ENCODE measurements around the gene SEPTIN1.

The SEPTIN1 gene

DNA sequence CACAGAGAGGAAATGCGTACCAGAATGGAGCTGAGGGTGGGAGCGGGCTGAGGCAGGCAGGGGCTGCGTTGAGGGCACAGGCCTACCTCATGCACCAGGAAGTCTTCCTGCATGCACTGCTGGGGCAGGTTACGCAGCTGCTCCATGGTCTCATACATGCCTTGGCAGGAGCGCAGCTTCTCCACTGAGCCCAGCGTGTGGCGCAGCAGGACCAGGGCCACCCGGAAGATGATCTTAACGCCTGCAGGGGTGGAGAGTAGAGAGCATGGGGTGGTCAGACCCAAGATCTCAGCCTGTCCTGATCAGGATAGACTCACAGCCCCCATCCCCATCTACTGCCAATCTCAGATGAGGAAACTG, 23.8 kb downstream of the SEPTIN1 start:
- Mint-ChIP-seq H3K27ac (no peak overlapping the region), H3K9me3 (no peaks in the 10 kb centered on the region), H3K27me3 (no peaks in the 10 kb centered on the region), H3K4me1 (ENCODE audit: low read depth) (peaks cover 24% of the 10 kb centered on the region), H3K4me3 (no peak overlapping the region), H3K36me3 (ENCODE audit: low read depth) (peaks cover 34% of the 10 kb centered on the region)

DNA sequence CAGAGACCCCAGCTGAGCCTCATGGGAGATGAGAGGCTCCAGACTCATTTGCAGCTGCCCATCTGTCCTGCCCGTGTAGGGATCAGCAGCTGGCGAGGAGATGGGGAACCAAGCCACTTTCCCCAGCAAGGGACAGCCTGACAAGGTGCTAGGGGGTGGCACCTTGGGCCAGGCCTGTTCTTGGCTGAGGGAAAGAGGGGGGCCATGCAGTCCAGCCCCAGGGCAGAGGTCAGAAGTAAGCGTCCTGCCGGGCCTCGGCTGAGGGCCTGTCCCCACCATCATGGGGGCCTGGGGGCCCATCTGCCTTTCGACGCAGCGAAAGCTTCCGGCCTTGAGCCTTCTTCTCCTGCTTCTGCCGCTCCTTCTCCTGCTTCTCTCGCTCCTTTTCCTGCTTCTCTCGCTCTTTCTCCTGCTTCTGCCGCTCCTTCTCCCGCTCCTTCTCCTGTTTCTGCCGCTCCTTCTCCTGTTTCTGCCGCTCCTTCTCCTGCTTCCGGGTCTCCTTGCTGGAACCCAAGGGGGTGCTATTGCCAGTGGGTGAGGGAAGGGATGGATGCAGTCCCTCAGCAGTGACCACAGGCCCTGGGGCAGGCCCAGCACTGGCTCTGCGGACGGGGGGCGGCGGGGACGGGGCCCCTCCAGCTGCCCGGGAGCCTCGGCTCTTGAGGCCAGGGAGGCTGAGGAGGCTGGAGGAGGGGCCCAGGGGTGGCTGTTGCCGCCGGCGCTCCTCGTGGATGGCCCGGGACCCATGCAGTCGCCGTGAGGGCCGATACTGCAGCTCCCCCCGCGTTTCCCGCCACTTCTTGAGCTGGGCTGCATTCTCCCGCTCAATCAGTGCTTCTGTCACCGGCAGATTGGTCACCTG, 24.4 kb downstream of the SEPTIN1 start:
- no peaks in the 10 kb centered on the region for H3K27me3 Mint-ChIP-seq
- no peak overlapping the region for H3K27ac Mint-ChIP-seq
- peaks cover 33% of the 10 kb centered on the region for H3K36me3 Mint-ChIP-seq (ENCODE audit: low read depth)
- H3K4me3 Mint-ChIP-seq, result no peak overlapping the region
- H3K9me3 Mint-ChIP-seq, result no peaks in the 10 kb centered on the region
- H3K4me1 Mint-ChIP-seq (ENCODE audit: low read depth), result peaks cover 29% of the 10 kb centered on the region

DNA sequence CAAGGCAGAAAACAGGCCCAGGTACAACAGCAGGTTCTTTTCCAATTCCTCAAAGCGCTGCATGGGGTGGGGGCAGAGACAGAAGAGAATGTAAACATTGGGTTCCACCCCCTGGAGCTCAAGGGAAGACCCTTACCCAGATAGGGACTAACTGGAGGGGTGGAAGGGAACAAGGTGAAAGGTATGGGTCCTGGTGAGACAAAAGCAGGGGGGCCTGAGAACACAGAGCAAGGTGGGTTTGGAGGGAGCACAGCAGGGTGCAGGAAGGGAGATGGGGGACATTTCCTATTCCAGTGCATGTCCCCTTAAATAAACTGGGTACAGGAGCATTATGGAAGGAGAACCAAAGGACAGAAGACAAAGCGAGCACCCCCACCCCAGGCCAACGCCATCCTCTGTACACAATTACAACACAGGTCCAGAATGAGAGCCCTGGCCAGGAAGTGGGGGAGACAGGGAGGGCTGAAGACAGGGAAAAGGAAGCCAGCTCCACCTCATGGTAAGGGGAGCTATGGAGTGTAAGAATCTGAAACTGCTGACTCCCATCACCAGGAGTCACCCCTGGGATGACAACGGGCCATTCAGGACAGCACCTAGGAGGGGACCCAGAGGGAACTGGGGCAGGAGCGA, 25.2 kb downstream of the SEPTIN1 start:
- Mint-ChIP-seq H3K4me1 (ENCODE audit: low read depth) (peaks cover 32% of the 10 kb centered on the region), H3K9me3 (no peaks in the 10 kb centered on the region), H3K4me3 (no peak overlapping the region), H3K36me3 (ENCODE audit: low read depth) (peaks cover 35% of the 10 kb centered on the region), H3K27me3 (no peaks in the 10 kb centered on the region), H3K27ac (peak overlapping the region; percentile 2)

DNA sequence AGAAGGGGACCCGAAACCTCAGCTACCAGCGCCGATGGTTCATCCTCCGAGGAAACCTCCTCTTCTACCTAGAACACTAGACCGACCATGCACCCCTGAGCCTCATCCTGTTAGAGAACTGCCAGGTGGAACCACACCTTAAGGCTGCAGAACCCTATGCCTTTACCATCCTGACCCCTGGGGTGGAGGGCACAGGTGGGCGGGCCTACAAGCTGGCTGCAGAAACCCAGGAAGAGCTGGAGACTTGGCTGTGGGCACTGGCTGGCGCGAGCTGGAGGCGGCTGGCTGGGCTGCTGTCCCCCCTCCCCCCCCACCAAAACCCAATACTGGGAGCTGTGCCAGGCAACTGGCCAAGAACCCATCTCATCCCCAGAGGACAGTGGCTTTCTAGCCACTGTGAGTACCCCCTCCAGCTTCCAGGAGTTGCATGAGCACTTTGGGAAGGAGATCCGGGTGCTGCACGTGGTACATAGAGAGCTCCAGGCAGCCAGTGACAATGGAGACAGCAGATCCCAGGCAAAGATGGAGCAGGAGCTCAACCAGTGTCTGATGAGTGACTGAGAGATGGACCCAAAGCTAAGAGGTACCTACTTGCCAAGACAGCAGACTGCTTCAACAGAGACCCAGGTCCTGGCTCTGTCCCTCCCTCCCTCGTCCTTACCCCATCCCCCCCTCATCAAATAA, 25.8 kb downstream of the SEPTIN1 start:
- peaks cover 38% of the 10 kb centered on the region for H3K36me3 Mint-ChIP-seq (ENCODE audit: low read depth)
- peak overlapping the region; percentile 95 for H3K4me3 Mint-ChIP-seq
- no peaks in the 10 kb centered on the region for H3K27me3 Mint-ChIP-seq
- no peaks in the 10 kb centered on the region for H3K9me3 Mint-ChIP-seq
- peaks cover 39% of the 10 kb centered on the region for H3K4me1 Mint-ChIP-seq (ENCODE audit: low read depth)
- peak overlapping the region; percentile 94 for H3K27ac Mint-ChIP-seq

DNA sequence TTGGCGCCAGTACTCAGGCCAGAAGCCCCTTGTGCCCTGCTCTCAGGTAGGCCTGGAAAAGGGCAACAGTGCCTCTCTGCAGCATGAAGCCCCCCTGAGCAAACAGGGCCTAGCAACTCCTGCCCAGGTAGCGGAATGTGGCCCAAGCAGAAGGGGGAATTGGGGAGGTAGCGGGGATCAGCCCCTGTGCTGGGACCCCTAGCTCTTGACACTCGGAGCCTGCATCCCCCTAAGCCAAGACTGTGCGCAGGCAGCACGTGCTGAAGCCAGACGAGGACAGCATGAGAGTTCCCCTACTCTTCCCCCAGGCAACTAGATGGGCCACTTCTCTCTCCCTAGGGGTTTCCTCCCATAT, 26.4 kb downstream of the SEPTIN1 start:
- peaks cover 45% of the 10 kb centered on the region for H3K4me1 Mint-ChIP-seq (ENCODE audit: low read depth)
- no peaks in the 10 kb centered on the region for H3K9me3 Mint-ChIP-seq
- H3K27ac Mint-ChIP-seq, result peak overlapping the region; percentile 94
- peak overlapping the region; percentile 95 for H3K4me3 Mint-ChIP-seq
- no peaks in the 10 kb centered on the region for H3K27me3 Mint-ChIP-seq
- peaks cover 39% of the 10 kb centered on the region for H3K36me3 Mint-ChIP-seq (ENCODE audit: low read depth)

DNA sequence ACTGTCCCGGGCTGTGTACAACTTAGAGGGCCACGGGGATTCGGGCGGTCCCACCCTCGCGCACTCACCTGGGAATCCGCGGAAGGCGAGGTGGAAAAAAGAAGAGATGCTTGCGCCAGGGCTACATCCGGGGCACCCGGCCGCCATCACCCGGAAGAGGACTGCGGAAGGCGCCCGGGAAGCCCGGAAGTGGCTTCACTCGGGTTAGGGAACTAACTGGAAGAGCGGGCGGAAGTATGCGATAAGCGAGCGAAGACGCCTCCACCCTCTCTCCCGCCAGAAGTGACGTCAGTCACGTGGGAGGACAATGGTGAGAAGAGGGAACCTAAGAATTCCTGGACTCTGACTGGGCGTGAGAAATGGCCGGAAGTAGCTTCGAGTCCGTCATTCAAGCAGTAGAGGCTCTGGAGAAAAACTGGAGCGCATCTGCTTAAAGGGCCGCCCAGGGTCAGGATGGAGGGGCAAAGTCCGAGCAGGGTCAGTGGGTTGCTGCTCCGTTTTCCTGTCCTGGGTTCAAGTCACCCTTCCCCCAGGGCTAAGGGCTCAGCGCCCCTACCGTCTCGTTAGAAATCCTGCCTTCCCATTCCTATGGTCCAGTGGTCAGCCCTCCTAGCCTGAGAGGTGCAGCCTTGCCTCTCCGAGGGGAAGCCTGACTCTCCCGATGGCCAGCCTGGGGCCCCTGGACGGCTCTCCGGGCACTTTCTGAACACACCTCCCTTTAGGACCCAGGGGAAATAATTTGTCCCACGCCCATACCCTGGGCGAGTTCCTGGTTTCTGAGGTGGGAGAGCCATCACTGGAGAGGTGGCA, 27.0 kb downstream of the SEPTIN1 start, which contains the start of gene CD2BP2:
TSS of gene CD2BP2 (minus strand) at position 165 of the 810 bp plus-strand sequence. CDS start 627 bp downstream, outside the sequence.
- peaks cover 38% of the 10 kb centered on the region for H3K36me3 Mint-ChIP-seq (ENCODE audit: low read depth)
- H3K4me1 Mint-ChIP-seq (ENCODE audit: low read depth), result peaks cover 51% of the 10 kb centered on the region

DNA sequence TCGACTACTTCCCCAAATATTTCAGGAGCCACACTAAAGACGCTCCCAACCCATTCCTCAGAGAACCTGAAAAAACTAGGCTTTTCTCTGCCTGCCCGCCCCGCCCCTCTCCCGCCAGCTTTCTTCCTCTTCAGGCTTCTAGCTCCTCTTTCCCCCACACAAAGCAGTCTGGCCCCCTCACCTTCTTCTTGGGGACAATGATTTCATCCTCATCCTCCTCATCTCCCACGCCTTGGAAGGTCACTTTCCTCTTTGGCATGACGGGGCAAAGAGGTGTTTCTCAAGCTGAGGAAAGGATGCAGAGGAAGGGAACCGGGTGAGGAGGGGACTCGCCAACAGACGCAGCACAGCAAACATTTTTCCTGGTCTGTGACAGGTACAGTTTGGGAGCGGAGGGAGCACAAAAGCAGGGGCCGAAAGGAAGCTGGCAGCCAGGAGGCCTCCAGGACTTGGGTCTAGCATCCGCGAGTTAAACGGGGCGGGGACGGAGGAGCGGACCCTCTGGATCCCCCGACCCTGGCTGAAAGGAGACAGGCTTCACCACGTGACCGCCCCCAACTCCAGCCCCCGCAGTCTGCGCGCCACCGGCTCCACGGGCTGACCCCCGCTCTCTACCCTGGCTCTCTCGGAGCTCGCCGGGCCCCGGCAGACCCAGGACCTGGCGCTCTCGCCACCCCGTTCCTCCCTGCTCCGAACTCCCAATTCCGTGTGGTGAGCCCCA, 27.8 kb downstream of the SEPTIN1 start:
- Mint-ChIP-seq H3K36me3 (ENCODE audit: low read depth) (peaks cover 45% of the 10 kb centered on the region), H3K9me3 (no peaks in the 10 kb centered on the region), H3K27me3 (no peaks in the 10 kb centered on the region), H3K27ac (peak overlapping the region; percentile 94), H3K4me3 (peak overlapping the region; percentile 95), H3K4me1 (ENCODE audit: low read depth) (peaks cover 59% of the 10 kb centered on the region)

More for the DNA sequence above, 27.0 kb downstream of the SEPTIN1 start, which contains the start of gene CD2BP2:
- Mint-ChIP-seq H3K27ac (peak within 1 kb of the TSS; percentile 94), H3K27me3 (no peaks in the 10 kb centered on the region), H3K4me3 (peak within 1 kb of the TSS; percentile 95), H3K9me3 (no peaks in the 10 kb centered on the region)

DNA sequence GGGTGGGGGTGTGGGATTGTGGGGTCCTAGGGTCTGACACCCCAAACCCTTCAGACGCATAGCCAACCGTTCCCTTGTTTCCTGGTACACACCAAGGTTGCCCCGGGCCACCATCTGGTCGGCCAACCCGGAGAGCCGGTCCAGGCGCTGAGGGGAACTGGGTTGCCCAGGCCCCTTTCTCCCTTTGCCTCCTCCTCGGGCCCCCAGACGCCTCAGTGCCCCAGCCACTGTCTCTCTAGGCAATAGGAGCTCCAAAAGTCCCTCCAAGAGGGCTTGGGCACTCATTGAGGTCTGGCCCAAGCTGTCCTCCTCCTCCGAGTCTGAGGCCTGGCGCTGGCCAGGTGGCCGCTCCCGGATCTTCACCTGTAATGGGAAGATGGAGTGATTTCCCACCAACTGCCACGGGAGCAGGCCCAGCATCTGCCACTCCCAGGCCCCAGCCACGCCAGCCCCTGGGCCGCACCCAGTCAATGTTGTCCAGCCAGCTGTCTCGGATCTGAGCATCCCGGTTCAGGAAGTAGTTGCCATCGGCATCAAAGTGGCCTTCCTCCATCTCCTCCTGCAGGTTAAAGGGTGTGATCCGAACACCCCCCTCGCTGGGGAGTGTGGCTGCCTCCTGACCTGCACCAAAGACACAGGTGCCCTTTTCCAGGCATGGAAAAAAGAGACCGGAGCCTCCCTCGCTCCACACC, 28.8 kb downstream of the SEPTIN1 start:
- Mint-ChIP-seq H3K36me3 (ENCODE audit: low read depth) (peaks cover 53% of the 10 kb centered on the region), H3K9me3 (no peaks in the 10 kb centered on the region), H3K27me3 (no peaks in the 10 kb centered on the region), H3K4me3 (peak overlapping the region; percentile 95), H3K27ac (peak overlapping the region; percentile 94), H3K4me1 (ENCODE audit: low read depth) (peaks cover 66% of the 10 kb centered on the region)

DNA sequence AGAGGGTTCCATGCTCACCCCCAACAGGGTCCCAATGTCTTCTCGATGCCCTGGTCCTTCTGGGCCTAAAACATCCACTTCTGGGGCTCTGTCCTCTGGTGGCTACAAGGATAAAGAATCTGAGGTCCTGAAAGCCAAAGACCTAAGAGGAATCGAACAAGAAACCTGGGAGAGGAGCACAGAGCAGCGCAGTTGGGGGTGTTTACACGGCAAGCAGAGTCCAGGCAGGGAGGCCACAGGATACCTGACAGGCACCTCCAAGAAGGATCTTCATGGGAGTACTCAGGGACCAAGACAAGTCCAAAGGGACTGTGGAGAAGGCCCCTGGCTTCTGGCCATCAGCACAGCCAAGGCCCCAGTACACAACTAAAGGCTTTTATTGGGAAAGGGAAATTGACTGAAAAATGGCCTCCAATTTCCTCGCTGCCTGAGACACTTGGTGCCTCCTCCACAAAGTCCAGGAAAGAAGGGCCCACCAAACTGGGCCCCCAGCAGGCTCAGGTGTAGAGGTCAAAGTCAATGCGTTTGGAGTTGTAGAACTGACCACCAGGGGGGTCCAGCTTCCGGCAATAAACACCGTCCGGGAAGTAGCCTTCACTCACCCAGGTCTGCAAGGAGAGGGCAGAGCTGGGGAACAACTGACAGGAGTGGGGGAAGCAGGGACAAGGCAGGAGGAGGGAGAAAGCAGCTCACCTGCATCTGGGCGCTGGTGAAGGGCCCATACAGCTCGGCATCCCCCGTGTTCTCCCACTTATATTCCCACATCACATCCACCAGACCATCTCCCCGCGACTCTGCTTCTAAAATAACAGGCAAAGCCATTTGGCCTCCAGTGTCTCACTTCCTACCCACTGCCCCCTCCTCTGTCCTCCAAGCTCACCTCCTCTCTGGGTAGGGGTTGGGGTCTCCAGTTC, 29.6 kb downstream of the SEPTIN1 start:
- peaks cover 53% of the 10 kb centered on the region for H3K36me3 Mint-ChIP-seq (ENCODE audit: low read depth)
- no peaks in the 10 kb centered on the region for H3K9me3 Mint-ChIP-seq
- no peak overlapping the region for H3K27ac Mint-ChIP-seq
- no peaks in the 10 kb centered on the region for H3K27me3 Mint-ChIP-seq
- H3K4me3 Mint-ChIP-seq, result peak overlapping the region; percentile 45
- peaks cover 66% of the 10 kb centered on the region for H3K4me1 Mint-ChIP-seq (ENCODE audit: low read depth)

DNA sequence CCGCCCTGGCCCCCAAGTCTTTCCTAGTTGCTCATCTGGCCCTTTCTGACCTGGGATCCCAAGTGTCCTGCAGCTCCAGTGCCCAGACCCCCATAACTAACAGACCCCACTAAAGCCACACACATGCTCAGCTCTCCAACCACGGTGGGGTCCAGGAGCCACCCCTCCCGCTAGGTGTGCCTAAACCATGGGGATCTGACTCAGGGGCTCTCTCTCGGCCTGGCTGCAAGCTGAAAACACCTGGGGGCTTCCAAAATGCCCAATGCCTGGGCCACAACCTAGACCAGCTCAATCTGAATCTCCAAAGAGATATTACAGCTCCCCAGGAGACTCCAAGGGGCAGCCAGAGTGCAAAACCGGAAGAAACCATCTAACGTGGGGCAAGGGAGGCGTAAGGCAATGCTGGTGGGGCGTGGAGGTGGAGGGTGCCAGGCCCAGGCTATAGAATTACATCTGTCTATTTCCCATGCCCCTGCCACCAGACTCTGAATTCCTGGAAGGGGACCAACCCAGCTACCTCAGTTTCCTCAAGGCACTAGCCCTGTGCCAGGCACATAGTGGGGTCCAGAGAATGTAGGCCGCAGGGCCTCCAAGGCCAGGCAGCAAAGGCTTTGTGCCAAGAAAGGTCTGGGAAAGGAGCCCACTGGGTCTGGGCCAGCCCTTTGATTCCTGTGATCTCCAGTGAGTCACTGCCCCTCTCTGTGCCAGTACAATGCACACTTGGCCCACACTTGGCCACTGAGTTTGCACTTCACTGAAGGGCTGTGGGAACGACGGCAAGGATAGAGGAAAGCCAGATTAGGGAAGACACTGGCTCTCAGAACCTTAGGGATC, 30.6 kb downstream of the SEPTIN1 start:
- Mint-ChIP-seq H3K36me3 (ENCODE audit: low read depth) (peaks cover 53% of the 10 kb centered on the region), H3K4me1 (ENCODE audit: low read depth) (peaks cover 66% of the 10 kb centered on the region), H3K27ac (peak overlapping the region; percentile 84), H3K4me3 (peak overlapping the region; percentile 41), H3K9me3 (no peaks in the 10 kb centered on the region), H3K27me3 (no peaks in the 10 kb centered on the region)

DNA sequence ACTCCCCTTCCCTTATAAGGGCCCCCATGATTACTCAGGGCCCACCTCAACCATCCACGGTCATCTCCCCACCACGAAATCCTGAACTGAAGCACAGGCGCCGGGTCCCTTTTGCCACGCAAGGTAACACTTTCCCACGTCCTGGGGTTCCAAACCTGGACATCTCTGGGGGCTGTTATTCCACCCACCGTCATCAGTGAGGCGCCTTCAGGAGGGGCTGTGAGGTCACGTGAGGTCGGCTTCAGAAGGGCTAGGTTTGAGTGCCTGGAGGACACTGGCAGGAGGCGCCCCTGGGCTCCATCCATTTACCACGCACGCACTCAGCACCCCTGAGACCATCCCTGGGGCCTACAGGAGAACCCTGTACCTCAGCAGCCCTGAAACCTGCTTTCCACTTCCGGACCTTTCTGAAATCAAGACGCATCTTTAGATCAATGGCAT, 31.3 kb downstream of the SEPTIN1 start:
- peak overlapping the region; percentile 84 for H3K27ac Mint-ChIP-seq
- no peaks in the 10 kb centered on the region for H3K27me3 Mint-ChIP-seq
- peaks cover 53% of the 10 kb centered on the region for H3K36me3 Mint-ChIP-seq (ENCODE audit: low read depth)
- peak overlapping the region; percentile 56 for H3K4me3 Mint-ChIP-seq
- no peaks in the 10 kb centered on the region for H3K9me3 Mint-ChIP-seq
- peaks cover 62% of the 10 kb centered on the region for H3K4me1 Mint-ChIP-seq (ENCODE audit: low read depth)
